OCI-LY7 (cell line): ENCODE results near the gene GGT6. TPM values are rescaled to one million over a fixed set of nuclear protein-coding genes. Genes with fewer than 3 reads are reported as not detected.

Source experiments
- BruUV-seq: library from RNA; stranded (reverse); fragments of 400-500 nt; replicated peaks from 2 replicates; lab custom pipeline; 2021; lab: Mats Ljungman, UMichigan
- CTCF ChIA-PET: fragments of 300-600 bp; sonication (Branson Sonifier 250); formaldehyde crosslinking; loops from one replicate; lab custom pipeline; 2022; ENCODE audit warnings: antibody characterized with exemption; ENCODE audit not compliant: unreplicated experiment; lab: Charles Lee
- POLR2A ChIA-PET: fragments of 300-600 bp; sonication (Branson Sonifier 250); formaldehyde crosslinking; loops from one replicate; lab custom pipeline; 2022; ENCODE audit warnings: antibody characterized with exemption; lab: Charles Lee
- DNase-seq: peaks from one replicate; pipeline ENCODE4 v3.0.0-alpha.2; 2015; ENCODE audit warnings: low spot score
- H2AFZ ChIP-seq: fragments of 200-600 bp; sonication (generic), shearing (Covaris generic); 2 replicates; pipeline ENCODE4 v1.6.1; 2014; ENCODE audit warnings: mild to moderate bottlenecking, antibody characterized with exemption, low read length, moderate library complexity
- H3K27ac ChIP-seq: fragments of 200-600 bp; sonication (generic); 2 replicates; pipeline ENCODE4 v1.5.1; 2014; ENCODE audit warnings: mixed run types, low read depth, mild to moderate bottlenecking, moderate library complexity, low read length, inconsistent platforms; ENCODE audit not compliant: poor library complexity, severe bottlenecking
- H3K36me3 ChIP-seq: fragments of 200-600 bp; sonication (generic); 2 replicates; pipeline ENCODE4 v1.6.1; 2014; ENCODE audit warnings: mild to moderate bottlenecking, antibody characterized with exemption, low read length, moderate library complexity, mixed read lengths; ENCODE audit not compliant: insufficient read depth
- H3K4me1 ChIP-seq: fragments of 200-600 bp; sonication (generic); 2 replicates; pipeline ENCODE4 v1.5.1; 2014; ENCODE audit warnings: mild to moderate bottlenecking, low read length; ENCODE audit not compliant: insufficient read depth, poor library complexity, severe bottlenecking
- H3K4me2 ChIP-seq: fragments of 200-600 bp; sonication (generic); 2 replicates; pipeline ENCODE4 v1.6.1; 2014; ENCODE audit warnings: mild to moderate bottlenecking, low read length
- H3K4me3 ChIP-seq: fragments of 200-600 bp; sonication (generic); 2 replicates; pipeline ENCODE4 v1.5.1; 2014; ENCODE audit warnings: mild to moderate bottlenecking, low read depth, low read length; ENCODE audit not compliant: poor library complexity, severe bottlenecking
- H3K79me2 ChIP-seq: fragments of 200-600 bp; sonication (generic); 2 replicates; pipeline ENCODE4 v1.6.1; 2016; ENCODE audit warnings: low read depth, mild to moderate bottlenecking, low read length, moderate library complexity, mixed read lengths; ENCODE audit not compliant: insufficient read depth
- H3K9me2 ChIP-seq: fragments of 200-600 bp; sonication (generic); 2 replicates; pipeline ENCODE4 v1.6.1; 2016; ENCODE audit warnings: mild to moderate bottlenecking, low read length, mixed read lengths; ENCODE audit not compliant: insufficient read depth
- H3K9me3 ChIP-seq: fragments of 200-600 bp; sonication (generic); 2 replicates; pipeline ENCODE4 v1.6.1; 2014; ENCODE audit warnings: mild to moderate bottlenecking, mixed run types, low read length, mixed read lengths
- H4K20me1 ChIP-seq: fragments of 200-600 bp; sonication (generic); 2 replicates; pipeline ENCODE4 v1.6.1; 2014; ENCODE audit warnings: mild to moderate bottlenecking, antibody characterized with exemption, low read length, moderate library complexity, mixed read lengths; ENCODE audit not compliant: insufficient read depth
- EZH2phosphoT487 ChIP-seq: fragments of 200-600 bp; sonication (generic); IDR thresholded peaks from 2 replicates; pipeline ENCODE4 v1.6.1; 2018; ENCODE audit warnings: low read depth, borderline replicate concordance, mild to moderate bottlenecking, mixed run types, antibody characterized with exemption, low read length, moderate library complexity, mixed read lengths
- intact Hi-C: fragments of 100-400 bp; cut with micrococcal nuclease; formaldehyde crosslinking; loops from one replicate; pipeline ENCODE4 v1.10.0; 2022; ENCODE audit not compliant: unreplicated experiment
- total RNA-seq, 2 experiments: library from RNA; depleted of rRNA in 1 of 2; stranded (reverse); fragments of >200 nt in 1 of 2; shearing (Covaris generic) in 1 of 2; gene quantifications; 2 replicates each; pipeline ENCODE4 v1.2.3, GENCODE V29; 2014 to 2022
- TF ChIP-seq, protein P1 (sequence below): fragments of 200-600 bp; sonication (generic); conservative IDR thresholded peaks from 2 replicates; pipeline ENCODE4 v1.5.1; 2014; ENCODE audit warnings: mild to moderate bottlenecking, antibody characterized with exemption, low read length, moderate library complexity, mixed read lengths

Gene GGT6
- total RNA-seq, 2 experiments from 2014 or later = not detected

- ChIA-PET CTCF (no interaction called here), POLR2A (no interaction called here)
- Histone ChIP-seq H3K9me2 (no peaks in the 10 kb centered on the region), H3K4me2 (no peak overlapping the region), H3K9me3 (no peaks in the 10 kb centered on the region), H3K4me3 (no peak overlapping the region), H4K20me1 (no peaks in the 10 kb centered on the region), H3K27ac (no peak overlapping the region), H2AFZ (no peak overlapping the region), H3K79me2 (no peaks in the 10 kb centered on the region), H3K36me3 (peaks cover 95% of the 10 kb centered on the region), H3K4me1 (no peaks in the 10 kb centered on the region)
- TF ChIP-seq, protein P1, sequence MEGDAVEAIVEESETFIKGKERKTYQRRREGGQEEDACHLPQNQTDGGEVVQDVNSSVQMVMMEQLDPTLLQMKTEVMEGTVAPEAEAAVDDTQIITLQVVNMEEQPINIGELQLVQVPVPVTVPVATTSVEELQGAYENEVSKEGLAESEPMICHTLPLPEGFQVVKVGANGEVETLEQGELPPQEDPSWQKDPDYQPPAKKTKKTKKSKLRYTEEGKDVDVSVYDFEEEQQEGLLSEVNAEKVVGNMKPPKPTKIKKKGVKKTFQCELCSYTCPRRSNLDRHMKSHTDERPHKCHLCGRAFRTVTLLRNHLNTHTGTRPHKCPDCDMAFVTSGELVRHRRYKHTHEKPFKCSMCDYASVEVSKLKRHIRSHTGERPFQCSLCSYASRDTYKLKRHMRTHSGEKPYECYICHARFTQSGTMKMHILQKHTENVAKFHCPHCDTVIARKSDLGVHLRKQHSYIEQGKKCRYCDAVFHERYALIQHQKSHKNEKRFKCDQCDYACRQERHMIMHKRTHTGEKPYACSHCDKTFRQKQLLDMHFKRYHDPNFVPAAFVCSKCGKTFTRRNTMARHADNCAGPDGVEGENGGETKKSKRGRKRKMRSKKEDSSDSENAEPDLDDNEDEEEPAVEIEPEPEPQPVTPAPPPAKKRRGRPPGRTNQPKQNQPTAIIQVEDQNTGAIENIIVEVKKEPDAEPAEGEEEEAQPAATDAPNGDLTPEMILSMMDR = no peak
- no peak for TF ChIP-seq EZH2phosphoT487
- BruUV-seq = no TSS peak
- intact Hi-C loops = no loop called here
- no peak for DNase-seq
Observed at GRCh38 chr17:4542003-4542725, 18.2 kb downstream of the GGT6 start.

GRCh38 chr17:4541328-4542002 is 18.9 kb downstream of the GGT6 start:
- CTCF ChIA-PET = no interaction called here

More at GRCh38 chr17:4541328-4542002, 18.9 kb downstream of the GGT6 start:
- Histone ChIP-seq H2AFZ (no peak overlapping the region), H3K27ac (no peak overlapping the region), H4K20me1 (no peaks in the 10 kb centered on the region), H3K9me3 (no peaks in the 10 kb centered on the region), H3K4me3 (no peak overlapping the region), H3K4me2 (no peak overlapping the region), H3K4me1 (no peaks in the 10 kb centered on the region), H3K36me3 (peaks cover 95% of the 10 kb centered on the region), H3K79me2 (no peaks in the 10 kb centered on the region), H3K9me2 (no peaks in the 10 kb centered on the region)
- no TSS peak for BruUV-seq
- intact Hi-C loops = no loop called here
- POLR2A ChIA-PET = no interaction called here
- TF ChIP-seq, protein P1 = peak; percentile 35; the same call in 1 of the 2 replicates
- no peak for TF ChIP-seq EZH2phosphoT487
- DNase-seq = no peak
